KBM-7 (cell line): ENCODE results near the gene MYO5C.
"Not testable (repeated sequence)": the region's sequence is repeated elsewhere in the genome, so short reads cannot be mapped to it uniquely, and the experiment has no call there.

Experiments used
- DNase-seq: peaks from one replicate; pipeline ENCODE4 v3.0.0-alpha.2; 2015
- in situ Hi-C: fragments of 300-500 bp; cut with MboI; formaldehyde crosslinking; loops from 2 replicates; pipeline ENCODE4 v1.14.3; 2020; ENCODE audit warnings: low sequenced_read_pairs, low pct_unique_long_range_greater_than_20kb, mixed read lengths

MYO5C gene

DNA sequence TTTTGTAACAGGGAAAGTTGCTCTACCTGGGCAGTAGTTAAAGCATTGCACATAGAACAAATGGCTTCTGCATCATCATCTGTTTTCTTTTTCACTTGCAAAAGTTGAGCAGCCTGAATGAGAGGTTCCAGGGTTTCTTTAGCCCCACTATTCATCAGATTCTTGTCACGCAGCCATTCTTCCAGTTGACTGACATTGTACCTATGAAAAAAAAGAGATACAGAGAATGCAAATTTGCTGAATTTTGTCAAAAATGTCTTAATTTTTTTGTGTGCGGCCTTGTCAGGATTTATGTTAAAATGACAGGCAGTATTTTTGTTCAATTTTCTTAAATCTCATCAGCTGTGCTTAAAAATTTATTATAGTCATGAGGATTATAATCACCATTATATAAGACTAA lies 21.4 kb upstream of the MYO5C start:
- DNase-seq, result no peak
- in situ Hi-C loops, result no loop called here

- in situ Hi-C loops, result no loop called here
- DNase-seq, result no peak
These were observed 13.5 kb upstream of the MYO5C start for GRCh38 chr15:52309154-52309548.

- DNase-seq, result peak; percentile 55
- in situ Hi-C loops, result no loop called here
These were observed 13.0 kb upstream of the MYO5C start for GRCh38 chr15:52308446-52309153.

- in situ Hi-C loops, result no loop called here
- DNase-seq, result no peak
These were observed 12.2 kb upstream of the MYO5C start for GRCh38 chr15:52307847-52308246.

DNA sequence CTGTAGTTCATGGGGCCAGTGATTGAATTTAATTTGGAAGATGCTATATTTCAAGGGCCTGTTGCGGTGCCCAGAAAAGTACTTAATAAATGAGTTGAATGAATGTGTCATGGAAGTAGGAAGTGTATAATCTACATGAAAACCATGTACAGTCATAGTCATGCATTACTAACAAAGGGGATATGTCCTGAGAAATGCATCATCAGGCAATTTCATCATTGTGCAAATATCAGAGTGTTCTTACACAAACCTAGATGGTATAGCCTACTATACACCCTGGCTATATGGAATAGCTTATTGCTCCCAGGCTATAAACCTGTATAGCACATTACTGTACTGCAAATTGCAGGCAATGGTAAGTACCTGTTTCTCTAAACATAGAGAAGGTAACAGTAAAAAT lies 10.7 kb upstream of the MYO5C start:
- no peak for DNase-seq
- in situ Hi-C loops, result no loop called here

GRCh38 chr15:52303093-52303772 lies 7.6 kb upstream of the MYO5C start:
- DNase-seq, result no peak
- in situ Hi-C loops, result no loop called here

DNA sequence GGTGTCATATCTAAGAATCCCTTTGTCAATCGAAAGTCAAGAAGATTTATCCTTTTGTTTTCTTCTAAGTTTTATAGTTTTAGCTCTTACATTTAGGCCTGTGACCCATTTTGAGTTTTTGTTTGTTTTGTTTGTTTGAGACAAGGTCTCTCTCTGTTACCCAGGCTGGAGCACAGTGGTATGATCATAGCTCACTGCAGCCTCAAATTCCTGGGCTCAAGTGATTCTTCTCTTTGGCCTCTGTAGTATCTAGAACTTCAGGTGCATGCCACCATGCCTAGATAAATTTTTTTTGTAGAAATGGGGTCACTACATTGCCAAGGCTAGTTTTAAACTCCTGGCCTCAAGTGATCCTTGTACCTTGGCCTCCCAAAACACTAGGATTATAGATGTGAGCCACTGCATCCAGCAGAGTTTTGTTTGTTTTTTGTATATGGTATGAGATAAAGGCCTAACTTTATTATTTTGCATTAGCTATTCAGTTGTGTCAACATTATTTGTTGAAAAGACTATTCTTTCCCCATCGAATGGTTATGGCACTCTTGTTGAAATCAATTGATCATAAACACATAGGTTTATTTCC lies 5.8 kb upstream of the MYO5C start:
- DNase-seq, result no peak
- in situ Hi-C loops, result no loop called here

GRCh38 chr15:52294881-52295420 lies 653 bp downstream of the MYO5C start:
- DNase-seq, result no peak
- in situ Hi-C loops, result no loop called here

GRCh38 chr15:52292780-52293392 lies 2.7 kb downstream of the MYO5C start:
- no peak for DNase-seq
- in situ Hi-C loops, result no loop called here

- in situ Hi-C loops, result no loop called here
- DNase-seq, result no peak
These were observed 4.4 kb downstream of the MYO5C start for GRCh38 chr15:52291204-52291603.

DNA sequence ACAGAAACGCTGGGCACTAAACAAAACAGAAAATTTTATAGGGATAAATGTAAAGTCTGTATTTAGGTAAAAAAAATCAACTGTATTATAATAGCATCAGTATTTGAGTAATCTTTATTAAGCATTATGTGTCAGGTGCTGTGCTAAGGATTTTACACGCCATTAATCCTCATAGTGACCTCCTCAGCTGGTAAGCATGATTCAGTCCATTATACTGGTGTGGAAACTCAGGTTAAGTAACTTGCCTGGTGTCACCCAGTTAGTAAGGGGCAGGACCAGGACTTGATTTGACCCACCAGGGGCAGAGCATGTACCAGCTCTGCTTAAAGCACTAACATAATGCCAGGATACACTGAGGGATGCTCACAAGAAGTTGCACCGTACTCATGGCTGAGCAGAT lies 4.8 kb downstream of the MYO5C start:
- in situ Hi-C loops, result no loop called here
- no peak for DNase-seq

DNA sequence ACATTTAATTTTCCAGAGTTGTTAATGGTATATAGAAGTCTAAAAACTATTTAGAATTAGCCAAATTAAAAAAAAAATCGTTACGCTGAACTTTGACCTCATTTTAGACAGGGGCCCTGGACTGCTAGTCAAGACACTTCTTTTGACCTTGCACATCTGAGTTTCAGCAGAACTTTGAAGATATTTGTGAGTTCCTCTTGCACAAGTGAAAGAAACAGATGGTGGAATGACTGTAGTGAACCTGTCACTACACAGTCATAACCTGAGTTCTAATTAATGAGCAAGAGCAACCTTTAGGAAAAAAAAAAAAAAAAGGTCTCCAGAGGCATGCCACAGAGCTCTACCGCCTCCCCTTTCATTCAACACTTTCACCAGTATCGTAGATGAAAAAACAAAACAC lies 5.3 kb downstream of the MYO5C start:
- in situ Hi-C loops, result no loop called here
- DNase-seq, result no peak

DNA sequence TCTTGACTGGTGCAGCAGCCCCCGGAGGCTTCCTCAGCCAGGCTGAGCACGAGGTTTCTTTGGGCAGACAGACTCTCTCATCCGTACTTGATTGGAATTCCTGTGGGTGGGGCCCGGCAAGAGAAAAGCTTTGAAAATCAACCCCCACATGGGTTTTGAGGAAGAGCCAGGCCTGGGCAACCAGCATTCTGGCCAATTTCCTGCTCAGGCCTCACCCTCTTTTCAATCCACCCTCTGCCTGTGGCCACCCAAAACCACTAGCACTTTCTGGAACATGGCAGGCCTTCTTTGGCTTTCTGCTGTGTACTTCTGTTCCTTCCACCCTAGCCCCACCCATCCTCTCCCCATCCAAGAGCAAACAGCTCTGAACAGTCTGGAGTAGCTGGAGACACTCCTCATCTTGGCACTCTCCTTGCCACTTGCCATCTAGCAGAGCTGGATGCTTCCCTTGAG lies 5.9 kb downstream of the MYO5C start:
- in situ Hi-C loops, result no loop called here

DNA sequence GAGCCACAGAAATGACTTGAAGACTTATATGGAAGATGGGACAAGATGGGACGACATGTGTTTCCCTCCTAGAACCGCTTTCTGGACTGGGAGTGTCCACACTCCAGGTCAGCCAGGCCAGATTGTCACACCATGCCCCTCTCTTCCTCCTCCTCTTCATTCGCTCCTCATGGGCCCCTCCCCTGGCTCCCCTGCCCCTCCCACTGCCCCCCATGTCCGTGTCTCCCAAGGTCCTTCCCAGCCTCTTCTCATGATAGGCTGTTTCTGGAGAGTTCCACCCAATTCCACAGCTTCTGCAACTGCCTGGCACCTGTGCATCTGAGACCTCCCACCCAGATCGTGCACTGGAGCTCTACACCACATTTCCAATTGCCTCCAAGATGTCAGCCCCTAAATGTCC lies 6.6 kb downstream of the MYO5C start:
- in situ Hi-C loops, result no loop called here

More for the DNA sequence above, 5.9 kb downstream of the MYO5C start:
- peak; percentile 52 for DNase-seq

DNA sequence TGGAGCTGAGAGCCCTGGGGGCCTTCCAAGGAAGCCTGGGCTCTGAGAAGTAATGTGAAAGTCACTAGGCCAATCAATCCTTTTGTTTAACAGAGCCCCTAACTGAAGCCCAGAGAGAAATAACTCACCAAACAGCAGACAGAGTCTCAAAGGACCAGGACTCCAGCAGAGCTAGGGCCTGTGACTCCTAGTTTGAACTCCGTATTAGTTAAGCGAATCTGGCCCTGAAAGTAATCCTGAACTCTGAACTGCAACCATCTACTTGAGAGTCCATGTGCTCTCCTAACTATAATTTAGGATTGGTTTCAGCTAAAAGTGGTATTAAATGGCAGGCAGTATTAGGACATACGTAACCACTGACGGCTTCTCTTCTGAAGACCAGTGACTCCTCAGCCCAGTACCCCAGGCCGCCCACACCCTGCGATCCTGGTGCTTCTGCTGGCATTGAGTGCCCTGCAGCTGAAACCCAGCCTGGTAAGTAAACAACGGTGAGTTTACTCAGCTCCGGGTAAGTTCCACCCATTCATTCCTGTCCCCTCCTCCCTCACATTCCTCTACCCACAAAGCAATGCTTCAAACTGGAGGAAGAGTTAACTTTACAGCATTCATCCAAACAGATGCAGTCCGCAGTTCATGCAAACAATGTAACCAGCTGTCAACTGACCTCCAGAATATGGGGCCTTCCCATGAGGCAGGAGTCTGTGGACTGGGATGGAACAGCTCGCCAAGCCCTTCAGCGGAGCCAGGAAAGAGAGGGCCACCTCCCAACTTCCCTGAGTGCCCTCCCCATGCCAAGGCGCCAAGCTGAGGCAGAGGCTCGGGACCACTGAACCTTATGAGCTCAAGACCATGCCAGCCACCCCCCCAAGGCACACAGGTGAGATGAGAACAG lies 7.3 kb downstream of the MYO5C start:
- no peak for DNase-seq
- in situ Hi-C loops, result no loop called here

More for the DNA sequence above, 6.6 kb downstream of the MYO5C start:
- DNase-seq, result no peak

DNA sequence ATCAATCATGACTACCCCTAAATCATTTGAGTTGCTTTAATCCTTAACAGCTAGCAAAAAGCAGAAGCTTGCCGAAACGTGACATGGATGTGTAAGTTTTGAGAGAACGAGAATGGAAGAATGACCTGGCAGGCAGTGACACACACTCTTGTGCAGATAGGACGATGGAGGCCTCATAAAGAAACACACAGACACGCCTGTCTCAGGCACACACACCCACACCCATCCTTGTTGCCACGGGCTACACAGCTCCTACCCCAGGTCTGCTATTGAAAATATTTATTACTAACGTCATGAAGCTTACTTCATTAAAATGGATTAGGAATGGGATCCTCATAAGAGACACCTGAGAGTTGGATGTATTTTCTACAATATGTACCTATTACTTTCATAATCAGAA lies 8.5 kb downstream of the MYO5C start:
- in situ Hi-C loops, result no loop called here
- no peak for DNase-seq

- in situ Hi-C loops, DNase-seq: not testable (repeated sequence)
These were observed 9.7 kb downstream of the MYO5C start for GRCh38 chr15:52285941-52286340.

DNA sequence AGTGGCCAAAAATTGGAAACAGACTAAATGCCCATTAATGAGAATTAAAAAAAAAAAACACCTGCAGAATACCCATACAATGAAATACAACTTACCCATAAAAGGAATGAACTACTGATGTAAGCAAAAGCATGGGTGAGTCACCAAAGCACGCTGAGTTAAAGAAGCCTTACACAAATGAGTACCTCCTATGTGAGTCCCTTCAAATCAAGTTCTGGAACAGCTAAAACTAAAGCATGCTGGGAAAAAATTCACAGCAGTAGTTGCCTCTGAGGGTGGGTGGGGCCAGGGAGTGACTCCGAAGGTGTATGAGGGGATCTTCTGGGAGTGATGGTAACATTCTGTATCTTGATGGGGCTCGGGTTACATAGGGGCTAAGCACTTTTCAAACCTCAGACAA lies 11.4 kb downstream of the MYO5C start:
- DNase-seq, result no peak
- in situ Hi-C loops, result no loop called here

DNA sequence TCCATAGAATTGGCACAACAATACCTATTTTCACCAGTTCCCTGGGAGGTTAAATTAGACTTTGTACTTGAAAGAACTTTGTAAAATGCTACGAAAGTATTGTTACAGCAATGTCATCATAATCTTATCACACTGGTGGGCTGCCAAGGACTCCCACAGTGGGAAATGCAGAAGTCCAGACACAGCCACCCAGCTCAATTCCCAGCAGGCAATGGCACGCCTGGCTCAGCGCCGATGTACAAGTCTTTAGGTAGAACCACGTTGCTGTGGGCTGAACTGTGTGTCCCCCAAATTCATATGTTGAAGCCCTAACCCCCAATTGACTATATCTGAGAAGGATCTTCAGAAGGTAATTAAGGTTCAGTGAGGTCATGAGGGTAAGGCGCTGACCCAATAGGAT lies 12.3 kb downstream of the MYO5C start:
- in situ Hi-C loops, result no loop called here
- DNase-seq, result no peak
